GM12892 (cell line): ENCODE measurements around the gene EIF1.

Source experiments
- POLR2A ChIP-seq: IDR thresholded peaks from 2 replicates; pipeline ENCODE4 v1.6.1; 2011; ENCODE audit warnings: low read depth, low read length, control low read depth
- POLR2AphosphoS5 ChIP-seq: IDR thresholded peaks from 2 replicates; pipeline ENCODE4 v1.6.1; 2011; ENCODE audit warnings: low read depth, low read length, control low read depth

- TF ChIP-seq POLR2A (no peak), POLR2AphosphoS5 (no peak)
Measured at GRCh38 chr17:41737680-41738023, 49.0 kb downstream of the EIF1 start.
